Neuronal stem cell (in vitro differentiated cells): ENCODE data around the gene LYRM4.

Experiments
- DNase-seq: peaks from one replicate; pipeline ENCODE4 v3.0.0-alpha.2; 2013; ENCODE audit warnings: low spot score
- H2AFZ ChIP-seq: one replicate; pipeline ENCODE4 v1.6.1; 2013; ENCODE audit warnings: mild to moderate bottlenecking, low read length, inconsistent platforms
- H2AK5ac ChIP-seq: 2 replicates; pipeline ENCODE4 v1.6.1; 2013; ENCODE audit warnings: low read depth, mild to moderate bottlenecking, inconsistent platforms, low read length, moderate library complexity, mixed read lengths
- H2BK120ac ChIP-seq: 2 replicates; pipeline ENCODE4 v1.6.1; 2013; ENCODE audit warnings: low read depth, mild to moderate bottlenecking, inconsistent platforms, low read length, moderate library complexity, mixed read lengths
- H2BK12ac ChIP-seq: one replicate; pipeline ENCODE4 v1.6.1; 2013; ENCODE audit warnings: low read length, inconsistent platforms
- H2BK15ac ChIP-seq: 2 replicates; pipeline ENCODE4 v1.6.1; 2013; ENCODE audit warnings: mild to moderate bottlenecking, low read length, inconsistent platforms, mixed read lengths
- H2BK5ac ChIP-seq: one replicate; pipeline ENCODE4 v1.6.1; 2013; ENCODE audit warnings: inconsistent platforms, mild to moderate bottlenecking, low read length, moderate library complexity
- H3K14ac ChIP-seq: one replicate; pipeline ENCODE4 v1.6.1; 2013; ENCODE audit warnings: low read length, inconsistent platforms
- H3K18ac ChIP-seq: 2 replicates; pipeline ENCODE4 v1.6.1; 2013; ENCODE audit warnings: low read length, inconsistent platforms
- H3K23ac ChIP-seq: 2 replicates; pipeline ENCODE4 v1.6.1; 2013; ENCODE audit warnings: low read depth, mild to moderate bottlenecking, mixed read lengths, low read length, inconsistent platforms; ENCODE audit not compliant: poor library complexity
- H3K27ac ChIP-seq: replicated peaks from 3 replicates; pipeline ENCODE4 v1.5.1; 2013; ENCODE audit warnings: low read length, inconsistent platforms
- H3K27me3 ChIP-seq, 3 experiments: 2 replicates each; pipeline ENCODE4 v1.6.1; 2013; ENCODE audit warnings: low read length in 3 of 3, mild to moderate bottlenecking in 2 of 3, inconsistent platforms in 1 of 3, low read depth in 1 of 3, mixed read lengths in 1 of 3, moderate library complexity in 1 of 3; ENCODE audit not compliant: control insufficient read depth in 3 of 3, insufficient read depth in 3 of 3
- H3K36me3 ChIP-seq, 2 donors: replicated peaks in 1 of 2; 2 replicates each; pipeline ENCODE4 v1.6.1; 2013; ENCODE audit warnings: low read length in 2 of 2; ENCODE audit not compliant: control insufficient read depth in 2 of 2, insufficient read depth in 2 of 2
- H3K4ac ChIP-seq: 2 replicates; pipeline ENCODE4 v1.6.1; 2013; ENCODE audit warnings: inconsistent platforms, mild to moderate bottlenecking, low read length, moderate library complexity
- H3K4me1 ChIP-seq, 2 donors: 1 replicate in 1 of 2; 2 replicates in 1 of 2; pipeline ENCODE4 v1.6.1; 2013; ENCODE audit warnings: low read length in 2 of 2, low read depth in 1 of 2; ENCODE audit not compliant: control insufficient read depth in 2 of 2, insufficient read depth in 1 of 2
- H3K4me2 ChIP-seq: one replicate; pipeline ENCODE4 v1.6.1; 2013; ENCODE audit warnings: mild to moderate bottlenecking, low read length, inconsistent platforms; ENCODE audit not compliant: insufficient read depth, poor library complexity, severe bottlenecking
- H3K4me3 ChIP-seq, 2 donors: 2 replicates each; pipeline ENCODE4 v1.5.1; 2013; ENCODE audit warnings: low read length in 2 of 2, mild to moderate bottlenecking in 2 of 2, inconsistent platforms in 1 of 2, moderate library complexity in 1 of 2
- H3K79me1 ChIP-seq: one replicate; pipeline ENCODE4 v1.6.1; 2013; ENCODE audit warnings: low read depth, mild to moderate bottlenecking, inconsistent platforms, low read length, moderate library complexity
- H3K9ac ChIP-seq: one replicate; pipeline ENCODE4 v1.6.1; 2013; ENCODE audit warnings: mild to moderate bottlenecking, low read depth, low read length, inconsistent platforms; ENCODE audit not compliant: poor library complexity
- H3K9me3 ChIP-seq, 2 donors: replicated peaks in 1 of 2; 2 replicates each; pipeline versions ENCODE3 to v1.6.1; 2013; ENCODE audit warnings: low read length in 2 of 2, mild to moderate bottlenecking in 2 of 2, inconsistent platforms in 1 of 2, low read depth in 1 of 2, mixed read lengths in 1 of 2, moderate library complexity in 1 of 2; ENCODE audit not compliant: control insufficient read depth in 2 of 2, insufficient read depth in 1 of 2
- H4K8ac ChIP-seq: one replicate; pipeline ENCODE4 v1.6.1; 2013; ENCODE audit warnings: low read depth, mild to moderate bottlenecking, inconsistent platforms, low read length, moderate library complexity
- H4K91ac ChIP-seq: one replicate; pipeline ENCODE4 v1.6.1; 2013; ENCODE audit warnings: low read length, low read depth, mild to moderate bottlenecking, inconsistent platforms; ENCODE audit not compliant: poor library complexity
- WGBS, 2 donors: extraction: QIAGEN DNeasy Blood & Tissue Kit; methylation state at CpG; one replicate each; pipeline ENCODE4 v1.1.7; 2013; ENCODE audit warnings: missing lambda C conversion rate in 2 of 2, mixed read lengths in 1 of 2; ENCODE audit not compliant: insufficient read length in 2 of 2, insufficient replicate concordance in 1 of 2; ENCODE audit errors: extremely low coverage in 2 of 2; 5-methylcytosine and 5-hydroxymethylcytosine counted together

Gene LYRM4

DNA sequence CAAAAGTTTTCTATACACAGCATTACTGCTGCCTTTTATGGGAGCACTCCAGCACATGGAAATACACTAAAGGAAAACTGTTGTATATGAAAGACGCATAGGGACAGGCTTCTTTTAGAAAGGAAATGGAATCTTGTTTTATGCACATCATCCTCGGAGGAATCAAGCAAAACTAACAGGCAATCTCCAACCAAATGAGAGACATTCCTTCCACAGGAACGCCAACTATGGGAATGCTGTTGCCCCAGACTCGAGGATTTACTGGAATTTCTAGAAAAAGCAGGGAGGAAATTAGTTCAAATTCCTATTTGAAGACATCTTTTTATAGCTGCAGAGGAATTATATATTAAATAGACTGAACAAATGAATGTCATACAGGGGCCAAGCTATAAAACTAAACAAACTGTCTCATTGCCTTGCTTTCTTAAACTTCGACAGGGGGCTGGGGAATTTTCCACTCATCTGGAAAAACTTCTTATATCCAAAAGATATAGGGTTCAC lies 52.2 kb downstream of the LYRM4 start:
- Histone ChIP-seq H3K4ac (no peak overlapping the region), H3K4me1 (peaks cover 25 to 46% of the 10 kb centered on the region in 2 donors), H3K14ac (no peak overlapping the region), H4K91ac (no peak overlapping the region), H3K4me3 (no peak overlapping the region), H3K4me2 (no peak overlapping the region), H2AK5ac (no peak overlapping the region), H2BK5ac (no peak overlapping the region), H3K27me3 (no peaks in the 10 kb centered on the region), H2AFZ (no peak overlapping the region), H4K8ac (no peak overlapping the region), H3K9ac (no peak overlapping the region), H3K36me3 (peaks cover 0 to 15% of the 10 kb centered on the region in 2 donors), H2BK12ac (no peak overlapping the region), H2BK15ac (no peak overlapping the region), H3K9me3 (no peaks in the 10 kb centered on the region), H3K23ac (no peak overlapping the region), H2BK120ac (no peak overlapping the region), H3K18ac (no peak overlapping the region), H3K79me1 (no peaks in the 10 kb centered on the region), H3K27ac (no peak overlapping the region)
- DNase-seq = no peak
- no CpG with 5 or more reads among the region's 5 CpGs for WGBS, 2 donors

DNA sequence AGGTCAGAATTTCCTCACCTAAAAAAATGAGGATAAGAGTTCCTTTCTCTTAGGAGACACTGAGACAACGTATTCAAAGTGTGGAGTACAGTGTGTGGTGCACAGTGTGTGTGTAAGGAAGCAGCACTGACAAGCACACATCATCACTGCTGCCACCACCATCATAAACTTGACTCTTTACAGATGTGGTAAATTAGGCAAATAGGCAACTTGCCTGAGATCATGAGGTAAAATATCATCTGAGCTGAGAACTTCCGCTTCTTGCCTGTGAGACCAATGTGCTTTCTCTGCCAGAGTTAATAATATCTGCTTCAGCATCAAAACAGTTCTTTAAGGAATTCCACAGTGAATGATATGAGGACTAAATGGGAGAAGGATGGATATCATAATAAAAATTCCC lies 52.7 kb downstream of the LYRM4 start:
- no peak overlapping the region for H3K23ac ChIP-seq
- no peak overlapping the region for H4K91ac ChIP-seq
- no peak overlapping the region for H2AK5ac ChIP-seq
- no peak overlapping the region for H3K9ac ChIP-seq
- H3K4me1 ChIP-seq = peaks cover 25 to 49% of the 10 kb centered on the region in 2 donors
- H3K4me2 ChIP-seq = no peak overlapping the region
- no peak overlapping the region for H2BK15ac ChIP-seq
- no peak overlapping the region for H2BK120ac ChIP-seq
- H3K18ac ChIP-seq = no peak overlapping the region
- no peak overlapping the region for H3K14ac ChIP-seq
- H2BK12ac ChIP-seq = no peak overlapping the region
- H4K8ac ChIP-seq = no peak overlapping the region
- H2AFZ ChIP-seq = no peak overlapping the region
- no peak overlapping the region for H2BK5ac ChIP-seq
- no peaks in the 10 kb centered on the region for H3K79me1 ChIP-seq
- DNase-seq = no peak
- no peak overlapping the region for H3K4me3 ChIP-seq
- no peak overlapping the region for H3K4ac ChIP-seq
- H3K9me3 ChIP-seq = no peaks in the 10 kb centered on the region
- no peaks in the 10 kb centered on the region for H3K27me3 ChIP-seq
- no peak overlapping the region for H3K27ac ChIP-seq
- no CpG with 5 or more reads among the region's 2 CpGs for WGBS, 2 donors
- H3K36me3 ChIP-seq = peaks cover 0 to 10% of the 10 kb centered on the region in 2 donors

DNA sequence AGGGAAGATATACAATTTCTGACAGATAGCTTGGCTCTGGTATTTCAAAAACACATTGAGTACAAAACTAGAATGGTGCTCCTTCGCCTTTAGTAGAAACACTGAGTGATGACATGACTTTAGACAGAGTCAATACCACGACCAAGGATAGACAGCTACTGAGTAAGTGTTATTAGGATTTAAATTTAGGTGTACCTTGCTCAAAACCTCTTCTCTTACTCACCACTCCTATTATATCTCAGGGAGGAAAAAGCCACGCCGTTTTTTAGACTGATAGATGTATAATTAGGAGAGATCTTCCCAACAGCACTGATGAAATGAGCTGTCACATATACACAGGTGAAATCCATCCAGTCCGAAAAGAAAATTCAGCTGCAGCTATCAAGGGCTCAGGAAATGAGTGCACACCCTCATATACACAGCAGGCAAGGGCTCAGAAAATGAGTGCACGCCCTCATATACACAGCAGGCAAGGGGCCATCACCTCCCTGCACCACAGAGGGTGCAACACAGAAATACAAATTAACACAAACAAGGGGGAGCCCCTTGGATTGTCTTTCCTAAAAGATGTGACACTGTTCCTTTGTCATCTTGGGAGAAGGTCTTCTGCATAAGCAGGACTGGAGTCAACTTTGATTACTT lies 53.7 kb downstream of the LYRM4 start:
- DNase-seq = no peak
- H2AFZ ChIP-seq = no peak overlapping the region
- no peak overlapping the region for H2BK5ac ChIP-seq
- H2AK5ac ChIP-seq = no peak overlapping the region
- H3K4me1 ChIP-seq = peaks cover 25 to 49% of the 10 kb centered on the region in 2 donors
- H2BK15ac ChIP-seq = no peak overlapping the region
- H3K4me2 ChIP-seq = no peak overlapping the region
- H3K9ac ChIP-seq = no peak overlapping the region
- no peak overlapping the region for H3K23ac ChIP-seq
- peaks cover 0 to 5% of the 10 kb centered on the region in 2 donors for H3K36me3 ChIP-seq
- H3K9me3 ChIP-seq = no peaks in the 10 kb centered on the region
- no peaks in the 10 kb centered on the region for H3K27me3 ChIP-seq
- no CpG with 5 or more reads among the region's 6 CpGs for WGBS, 2 donors
- no peak overlapping the region for H3K4me3 ChIP-seq
- no peak overlapping the region for H3K4ac ChIP-seq
- H2BK12ac ChIP-seq = no peak overlapping the region
- H2BK120ac ChIP-seq = no peak overlapping the region
- no peak overlapping the region for H4K91ac ChIP-seq
- no peak overlapping the region for H3K27ac ChIP-seq
- H3K18ac ChIP-seq = peak overlapping the region; percentile 45
- no peak overlapping the region for H3K14ac ChIP-seq
- H3K79me1 ChIP-seq = no peaks in the 10 kb centered on the region
- no peak overlapping the region for H4K8ac ChIP-seq

DNA sequence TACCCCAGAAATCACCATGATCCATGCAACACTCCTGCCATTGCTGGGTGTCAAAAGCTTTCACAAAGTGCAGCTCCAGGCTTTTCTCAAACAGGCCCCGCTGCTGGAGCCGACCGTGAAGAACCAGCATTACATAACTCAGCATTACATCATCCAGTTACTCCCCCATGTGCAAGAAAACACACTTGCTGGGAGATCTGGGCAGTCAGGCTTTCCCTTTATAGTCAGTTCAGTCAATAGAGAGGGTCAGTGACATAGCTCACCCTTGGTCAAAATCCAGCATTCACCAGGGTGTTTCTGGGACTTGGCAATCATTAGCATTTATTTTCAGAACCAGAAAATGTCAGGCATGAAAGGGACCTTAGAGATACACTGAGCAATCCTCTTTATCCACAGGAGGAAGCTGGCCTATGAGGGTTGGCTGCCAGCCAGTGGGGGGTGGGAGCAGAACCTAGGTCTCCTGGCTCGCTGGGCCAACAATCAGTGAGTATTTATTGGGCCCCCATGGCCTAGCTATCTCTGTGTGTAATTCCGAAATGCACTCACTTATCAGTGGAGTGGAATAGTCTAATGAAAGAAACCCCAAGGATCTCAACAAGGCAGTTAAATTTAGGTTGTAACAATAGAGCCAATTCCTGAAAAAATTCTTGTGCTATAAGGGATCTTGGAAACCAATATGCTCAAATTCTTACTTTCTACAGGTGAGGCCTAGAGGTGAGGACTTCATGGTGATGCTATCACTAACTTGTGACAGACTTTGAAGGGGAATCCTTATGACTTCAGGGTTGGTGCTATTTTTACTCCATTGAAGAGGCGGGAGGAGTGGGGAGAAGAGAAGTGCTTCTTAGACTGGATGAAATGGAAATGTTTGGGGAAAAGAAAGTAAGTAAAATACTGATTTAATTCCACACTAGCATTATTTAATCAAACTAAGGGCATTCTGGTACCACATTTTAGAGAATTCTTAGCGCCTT lies 54.6 kb downstream of the LYRM4 start:
- Histone ChIP-seq H4K91ac (no peak overlapping the region), H3K79me1 (no peaks in the 10 kb centered on the region), H3K18ac (no peak overlapping the region), H3K4ac (no peak overlapping the region), H3K9ac (no peak overlapping the region), H3K4me3 (no peak overlapping the region), H3K27me3 (no peaks in the 10 kb centered on the region), H3K27ac (no peak overlapping the region), H2BK120ac (no peak overlapping the region), H2BK12ac (no peak overlapping the region), H2BK15ac (no peak overlapping the region), H2AFZ (peak overlapping the region; percentile 3), H3K9me3 (no peaks in the 10 kb centered on the region), H3K4me2 (no peak overlapping the region), H2BK5ac (no peak overlapping the region), H3K14ac (no peak overlapping the region), H3K23ac (no peak overlapping the region), H3K4me1 (peaks cover 29 to 49% of the 10 kb centered on the region in 2 donors), H2AK5ac (no peak overlapping the region), H4K8ac (no peak overlapping the region), H3K36me3 (peaks cover 0 to 3% of the 10 kb centered on the region in 2 donors)
- WGBS, 2 donors = no CpG with 5 or more reads among the region's 7 CpGs
- no peak for DNase-seq
